ENCODE data around the gene TMEM254. TPM values are rescaled to one million over a fixed set of nuclear protein-coding genes. Genes with fewer than 3 reads are reported as not detected.
A peak's percentile ranks its signal among the peaks of the same experiment; 100 is the strongest.
"Not testable (repeated sequence)": the region's sequence is repeated elsewhere in the genome, so short reads cannot be mapped to it uniquely, and the experiment has no call there.

The TMEM254 gene
- total RNA-seq, 4 donors from 2014 or later: 0.73 to 7.4 (median 4.8) TPM

DNA sequence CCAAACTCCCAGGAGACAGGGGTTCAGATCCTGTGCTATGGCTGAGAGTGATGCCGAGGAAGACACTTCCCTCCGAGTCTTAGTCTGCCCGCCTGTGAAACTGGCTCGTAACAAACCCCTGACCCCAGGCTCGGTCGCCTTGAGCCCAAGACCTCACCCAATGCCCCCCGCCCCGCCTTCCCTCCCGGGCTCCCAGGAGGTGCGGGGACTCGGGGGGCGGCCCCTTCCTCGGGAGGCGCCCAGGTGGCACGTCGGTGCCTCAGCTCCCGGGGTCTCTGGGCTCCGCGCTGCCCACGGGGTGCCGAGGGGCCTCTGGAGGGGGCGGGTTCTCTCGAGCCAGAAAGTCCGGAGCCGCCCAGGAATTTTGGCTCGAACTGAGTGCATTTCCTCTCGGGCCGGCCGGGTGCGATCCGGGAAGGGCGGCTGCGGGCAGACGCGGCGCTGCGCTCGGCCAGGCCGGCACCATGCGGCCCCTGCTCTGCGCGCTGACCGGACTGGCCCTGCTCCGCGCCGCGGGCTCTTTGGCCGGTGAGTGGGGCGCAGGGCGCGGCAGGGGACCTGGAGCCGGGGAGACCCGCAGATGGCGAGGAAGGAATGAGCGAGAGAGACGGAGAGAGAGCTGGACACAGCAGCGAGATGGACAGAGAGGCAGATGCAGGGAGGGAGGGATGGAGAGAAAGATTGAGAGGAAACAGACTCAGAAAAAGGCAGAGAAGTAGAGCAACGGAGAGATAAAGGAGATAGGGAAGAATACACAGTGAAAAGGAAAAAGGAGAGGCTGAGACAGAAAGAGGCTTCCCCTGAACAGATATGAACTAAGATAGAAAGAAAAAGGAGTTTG lies 54.1 kb downstream of the TMEM254 start, which contains the start of gene PLAC9:
Gene PLAC9, plus strand, starts transcription at position 432 of the 841 bp plus-strand sequence. Its CDS starts 33 bp downstream, at position 465.
- TF ChIP-seq, protein P1, sequence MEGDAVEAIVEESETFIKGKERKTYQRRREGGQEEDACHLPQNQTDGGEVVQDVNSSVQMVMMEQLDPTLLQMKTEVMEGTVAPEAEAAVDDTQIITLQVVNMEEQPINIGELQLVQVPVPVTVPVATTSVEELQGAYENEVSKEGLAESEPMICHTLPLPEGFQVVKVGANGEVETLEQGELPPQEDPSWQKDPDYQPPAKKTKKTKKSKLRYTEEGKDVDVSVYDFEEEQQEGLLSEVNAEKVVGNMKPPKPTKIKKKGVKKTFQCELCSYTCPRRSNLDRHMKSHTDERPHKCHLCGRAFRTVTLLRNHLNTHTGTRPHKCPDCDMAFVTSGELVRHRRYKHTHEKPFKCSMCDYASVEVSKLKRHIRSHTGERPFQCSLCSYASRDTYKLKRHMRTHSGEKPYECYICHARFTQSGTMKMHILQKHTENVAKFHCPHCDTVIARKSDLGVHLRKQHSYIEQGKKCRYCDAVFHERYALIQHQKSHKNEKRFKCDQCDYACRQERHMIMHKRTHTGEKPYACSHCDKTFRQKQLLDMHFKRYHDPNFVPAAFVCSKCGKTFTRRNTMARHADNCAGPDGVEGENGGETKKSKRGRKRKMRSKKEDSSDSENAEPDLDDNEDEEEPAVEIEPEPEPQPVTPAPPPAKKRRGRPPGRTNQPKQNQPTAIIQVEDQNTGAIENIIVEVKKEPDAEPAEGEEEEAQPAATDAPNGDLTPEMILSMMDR (IDR thresholded peaks at IDR 0.05 in 4 of 5, conservative IDR thresholded peaks at IDR 0.05 in 1 of 5): no peak
- TF ChIP-seq POLR2A (IDR thresholded peaks at IDR 0.05): no peak
- peak within 1 kb of the TSS; percentile 42 to 58 (median 54) for H3K4me3 ChIP-seq
- H3K9me3 ChIP-seq: no peaks in the 10 kb centered on the region
- no peaks in the 10 kb centered on the region for H3K36me3 ChIP-seq
- no peak for DNase-seq
- in situ Hi-C loops (cut with MboI; ENCODE audit: low sequenced_read_pairs in 4 of 4) (no loop called here), intact Hi-C loops (cut with DNase I; ENCODE audit: low total_unique reads) (no loop called here)
- H3K27me3 ChIP-seq: peaks cover 0 to 18% (median 17%) of the 10 kb centered on the region in 3 donors
- H3K4me1 ChIP-seq: peaks cover 0 to 20% of the 10 kb centered on the region in 2 donors
- no peak for ATAC-seq
- peak within 1 kb of the TSS; percentile 50 to 83 (median 70) for H3K27ac ChIP-seq

DNA sequence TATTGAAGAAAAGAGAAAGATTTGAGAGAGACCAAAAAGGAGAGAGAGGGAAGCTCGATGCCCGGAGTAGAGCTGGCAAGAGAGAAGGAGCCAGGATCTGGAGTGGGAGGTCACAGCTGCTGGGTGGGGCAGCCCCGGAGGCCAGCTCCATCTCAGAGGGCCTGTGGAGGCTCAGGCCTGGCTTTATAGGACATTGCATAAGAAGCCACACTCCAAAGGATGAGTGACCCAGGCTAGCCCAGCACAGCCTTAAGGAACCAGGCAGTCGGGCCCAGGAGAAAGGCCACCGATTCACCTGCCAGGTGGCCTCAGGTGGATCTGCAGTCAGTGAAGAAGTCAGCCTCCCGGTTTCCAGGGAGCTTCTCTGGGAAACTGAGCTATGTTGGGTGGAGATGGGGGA lies 54.7 kb downstream of the TMEM254 start:
- no peaks in the 10 kb centered on the region for H3K36me3 ChIP-seq
- ATAC-seq (peak; percentile 39 to 46), DNase-seq (peak in 1 of 2 donors; percentile 65)
- intact Hi-C loops (cut with DNase I; ENCODE audit: low total_unique reads) (no loop called here), in situ Hi-C loops (cut with MboI; ENCODE audit: low sequenced_read_pairs in 4 of 4) (no loop called here)
- H3K4me1 ChIP-seq: peaks cover 0 to 20% of the 10 kb centered on the region in 2 donors
- H3K4me3 ChIP-seq: peak overlapping the region; percentile 42 to 58 (median 54)
- H3K9me3 ChIP-seq: no peaks in the 10 kb centered on the region
- H3K27ac ChIP-seq: peak overlapping the region; percentile 50 to 83 (median 70)
- H3K27me3 ChIP-seq: peaks cover 0 to 18% (median 17%) of the 10 kb centered on the region in 3 donors
- TF ChIP-seq, protein P1 (IDR thresholded peaks at IDR 0.05 in 4 of 5, conservative IDR thresholded peaks at IDR 0.05 in 1 of 5): no peak
- TF ChIP-seq POLR2A (IDR thresholded peaks at IDR 0.05): peak in 1 of 2 donors; percentile 42

DNA sequence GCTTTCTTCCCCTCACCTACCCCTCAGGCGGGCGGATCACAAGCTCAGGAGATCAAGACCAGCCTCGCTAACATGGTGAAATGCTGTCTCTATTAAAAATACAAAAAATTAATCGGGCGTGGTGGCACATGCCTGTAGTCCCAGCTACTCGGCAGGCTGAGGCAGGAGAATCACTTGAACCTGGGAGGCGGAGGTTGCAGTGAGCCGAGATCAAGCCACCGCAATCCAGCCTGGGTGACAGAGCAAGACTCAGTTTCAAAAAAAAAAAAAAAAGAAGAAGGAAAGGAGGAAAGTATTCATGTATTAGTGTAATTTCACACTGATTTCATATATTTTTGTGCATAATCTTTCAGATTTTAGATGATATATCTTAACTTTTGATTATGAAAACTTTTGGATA lies 55.2 kb downstream of the TMEM254 start:
- peak overlapping the region; percentile 50 to 83 (median 70) for H3K27ac ChIP-seq
- ATAC-seq; intact Hi-C loops (cut with DNase I; ENCODE audit: low total_unique reads); H3K9me3 ChIP-seq; H3K36me3 ChIP-seq; in situ Hi-C loops (cut with MboI; ENCODE audit: low sequenced_read_pairs in 4 of 4); DNase-seq: not testable (repeated sequence)
- H3K27me3 ChIP-seq: peaks cover 0 to 18% (median 17%) of the 10 kb centered on the region in 3 donors
- H3K4me1 ChIP-seq: peaks cover 0 to 20% of the 10 kb centered on the region in 2 donors
- H3K4me3 ChIP-seq: peak overlapping the region; percentile 42 to 58 (median 54)

DNA sequence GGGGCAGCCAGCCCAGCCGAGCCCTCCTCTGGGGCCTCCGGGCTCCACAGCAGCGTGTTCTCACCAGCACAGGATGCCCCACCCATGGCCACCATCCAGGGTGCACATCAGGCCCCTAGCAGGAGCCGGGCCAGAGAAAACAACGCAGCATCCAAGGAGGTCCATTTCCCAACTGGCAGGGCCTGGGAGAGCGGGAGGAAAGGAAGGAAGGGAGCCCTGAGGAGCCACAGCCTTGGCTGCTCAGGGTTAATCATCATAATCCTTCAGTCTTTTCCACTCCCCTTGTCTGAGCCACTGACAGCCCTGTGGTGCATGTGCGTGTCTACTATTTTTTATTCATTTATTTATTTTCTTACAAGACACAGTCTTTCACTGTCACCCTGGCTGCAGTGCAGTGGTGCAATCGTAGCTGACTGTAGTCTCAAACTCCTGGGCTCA lies 57.7 kb downstream of the TMEM254 start:
- DNase-seq (peak; percentile 62 to 87), ATAC-seq (peak; percentile 55 to 56)
- Histone ChIP-seq H3K4me3 (no peak overlapping the region), H3K36me3 (no peaks in the 10 kb centered on the region), H3K9me3 (no peaks in the 10 kb centered on the region), H3K27ac (peak overlapping the region; percentile 62 to 83 (median 65)), H3K4me1 (peaks cover 0 to 20% of the 10 kb centered on the region in 2 donors), H3K27me3 (peaks cover 0 to 21% (median 18%) of the 10 kb centered on the region in 3 donors)
- TF ChIP-seq, protein P1 (IDR thresholded peaks at IDR 0.05 in 4 of 5, conservative IDR thresholded peaks at IDR 0.05 in 1 of 5): no peak
- no peak for TF ChIP-seq POLR2A (IDR thresholded peaks at IDR 0.05)
- intact Hi-C loops (cut with DNase I; ENCODE audit: low total_unique reads): loop anchor here (5.0 kb wide), 1 partner anchor 79 kb away; no protein-coding TSS in a partner anchor
- in situ Hi-C loops (cut with MboI; ENCODE audit: low sequenced_read_pairs in 4 of 4): no loop called here

All from gastrocnemius medialis (tissue), 4 donors.